GM12874 (cell line): ENCODE data around the gene SLC38A9.
A peak's percentile ranks its signal among the peaks of the same experiment; 100 is the strongest.

ENCODE experiments used
- CTCF ChIP-seq: IDR thresholded peaks from 2 replicates; pipeline ENCODE4 v1.5.1; 2011; ENCODE audit warnings: low read depth, mild to moderate bottlenecking, control low read depth, low read length, moderate library complexity; ENCODE audit not compliant: insufficient read depth

SLC38A9 gene

DNA sequence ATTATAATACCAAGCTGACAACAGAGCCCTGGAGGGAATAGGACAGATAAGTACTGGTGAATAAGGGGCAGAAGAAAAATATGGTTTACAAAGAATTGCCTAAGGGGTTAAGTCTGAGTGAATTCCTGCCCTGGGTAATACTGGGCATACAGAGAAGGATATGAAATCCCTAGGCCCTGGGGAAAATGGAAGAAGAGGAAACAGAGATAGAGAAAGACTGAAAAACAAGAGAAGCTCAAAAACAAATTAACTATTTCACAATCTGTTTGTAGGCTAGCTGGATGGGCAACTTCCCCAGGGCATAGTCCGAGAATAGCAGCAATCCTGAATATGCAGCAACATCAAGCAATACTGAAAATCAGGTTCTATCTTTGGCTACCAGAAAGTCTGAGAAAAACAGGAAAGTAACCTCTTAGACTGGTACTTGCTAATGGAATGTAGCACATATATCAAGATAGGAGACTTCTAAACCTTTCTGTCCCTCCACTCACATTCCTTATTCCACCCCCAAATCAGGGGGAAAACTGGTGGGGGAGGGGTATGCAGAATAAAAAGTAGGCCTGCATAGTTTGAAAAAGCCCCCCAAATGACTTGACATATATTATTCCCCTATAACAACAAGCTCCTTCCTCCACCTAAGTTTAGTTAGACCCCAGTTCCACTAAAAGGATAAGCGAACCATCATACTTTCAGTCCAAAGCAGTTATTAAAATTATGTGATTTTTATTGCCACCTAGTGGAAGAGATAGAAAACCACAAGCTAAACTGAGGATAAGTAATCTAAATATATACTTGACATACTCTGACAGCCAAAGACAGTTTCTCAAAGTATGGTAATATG, 20.6 kb downstream of the SLC38A9 start:
- TF ChIP-seq CTCF, result peak; percentile 21; the same call in 1 of the 2 replicates

- no peak for TF ChIP-seq CTCF
Measured at GRCh38 chr5:55682071-55682470, 30.1 kb downstream of the SLC38A9 start.

- no peak for TF ChIP-seq CTCF
Measured at GRCh38 chr5:55681301-55681700, 30.8 kb downstream of the SLC38A9 start.

DNA sequence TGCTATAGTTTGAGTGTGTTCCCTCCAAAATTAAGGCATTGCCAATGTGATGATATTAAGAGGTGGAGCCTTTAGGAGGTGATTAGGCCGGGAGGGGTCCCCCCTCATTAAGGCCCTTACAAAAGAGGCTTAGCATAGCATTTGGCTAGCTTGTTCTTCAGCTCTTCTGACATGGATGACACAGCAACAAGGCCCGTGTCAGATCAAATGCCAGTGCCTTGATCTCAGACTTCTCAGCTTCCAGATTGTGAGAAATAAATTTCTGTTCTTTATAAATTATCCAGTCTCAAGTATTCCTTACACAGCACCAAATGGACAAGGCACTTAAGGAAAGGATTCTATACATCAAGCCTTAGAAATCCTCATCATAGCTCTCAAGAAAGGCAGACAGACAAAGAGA, 31.8 kb downstream of the SLC38A9 start:
- no peak for TF ChIP-seq CTCF

DNA sequence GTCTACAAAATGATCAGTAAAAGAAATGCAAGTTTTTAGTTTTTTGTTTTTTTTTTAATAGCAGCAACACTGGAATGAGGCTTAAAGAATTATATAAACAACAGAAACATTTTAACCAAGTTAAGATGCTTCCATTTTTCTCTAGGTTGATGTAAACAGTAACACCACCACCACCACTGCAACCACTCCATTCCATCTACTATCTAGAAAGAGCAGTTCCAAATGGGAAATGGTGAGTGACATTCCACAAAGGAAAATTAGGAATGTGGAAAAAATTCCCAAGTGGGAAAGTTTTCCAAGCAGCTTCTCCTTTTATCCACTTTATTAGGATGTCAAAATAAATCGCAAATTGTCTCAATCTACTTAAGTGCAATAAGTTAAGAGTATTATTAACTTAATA, 32.6 kb downstream of the SLC38A9 start:
- TF ChIP-seq CTCF, result no peak

GRCh38 chr5:55675119-55675518, 37.0 kb downstream of the SLC38A9 start:
- TF ChIP-seq CTCF, result no peak

DNA sequence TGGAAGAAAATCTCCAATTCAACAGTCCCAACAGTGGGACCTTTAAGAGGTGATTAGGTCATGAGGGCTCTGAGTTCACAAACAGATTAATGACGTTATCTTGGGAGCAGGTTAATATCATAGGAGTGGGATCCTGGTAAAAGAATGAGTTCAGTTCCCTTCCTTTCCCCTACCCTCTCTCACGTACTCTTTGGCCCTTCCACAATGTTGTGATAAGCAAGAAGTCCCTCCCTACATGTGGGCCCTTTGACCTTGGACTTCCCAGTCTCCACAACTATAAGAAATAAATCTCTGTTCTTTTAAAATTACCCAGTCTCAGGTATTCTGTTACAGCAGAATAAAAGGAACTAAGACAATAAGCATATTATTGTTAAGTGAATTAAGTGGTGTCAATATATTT, 37.8 kb downstream of the SLC38A9 start:
- no peak for TF ChIP-seq CTCF

DNA sequence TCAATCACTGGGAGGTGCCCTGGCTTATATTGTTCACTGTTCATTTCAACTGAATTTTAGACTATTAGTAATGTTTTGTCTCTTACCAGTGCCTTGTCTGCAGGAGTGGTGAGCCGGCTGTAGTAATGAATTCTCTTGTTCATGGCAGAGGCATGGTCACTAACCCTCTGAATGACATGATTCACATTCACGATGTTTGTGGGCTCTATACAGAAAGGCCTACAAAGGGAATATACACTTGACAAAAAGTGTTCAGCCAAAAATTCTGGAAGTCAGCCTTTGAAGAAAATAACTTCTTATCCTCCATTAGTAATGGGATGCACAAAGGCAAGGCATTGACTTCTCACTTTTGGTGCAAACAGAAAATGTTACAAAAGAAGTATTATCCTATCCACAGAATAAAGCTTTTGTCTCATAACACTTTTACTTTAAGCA, 39.6 kb downstream of the SLC38A9 start:
- no peak for TF ChIP-seq CTCF
